Tibial nerve (tissue), 4 donors: Measurements from ENCODE around the gene GHRH. TPM values are rescaled to one million over a fixed set of nuclear protein-coding genes. Genes with fewer than 3 reads are reported as not detected.

Experiments used
- DNase-seq, 2 donors: peaks; one replicate each; pipeline ENCODE4 v3.0.0-alpha.2; 2019; ENCODE audit warnings: low spot score in 2 of 2
- H3K27ac ChIP-seq, 4 donors: fragments of 200-600 bp; sonication (generic) in 3 of 4; one replicate each; pipeline ENCODE4 v1.5.1; 2017 to 2019; ENCODE audit warnings: mild to moderate bottlenecking in 1 of 4
- H3K27me3 ChIP-seq, 2 donors: fragments of 200-600 bp; sonication (generic) in 1 of 2; one replicate each; pipeline versions ENCODE4 v1.5.1 to v1.6.0; 2017 to 2019
- H3K36me3 ChIP-seq, 3 donors: fragments of 200-600 bp; sonication (generic); one replicate each; pipeline ENCODE4 v1.5.1; 2018 to 2019
- H3K4me1 ChIP-seq, 4 donors: fragments of 200-600 bp; sonication (generic) in 3 of 4; one replicate each; pipeline ENCODE4 v1.5.1; 2017 to 2019
- H3K4me3 ChIP-seq, 4 donors: fragments of 200-600 bp; sonication (generic) in 3 of 4; one replicate each; pipeline ENCODE4 v1.5.1; 2017 to 2019; ENCODE audit warnings: mild to moderate bottlenecking in 1 of 4, moderate library complexity in 1 of 4
- H3K9me3 ChIP-seq, 4 donors: fragments of 200-600 bp; sonication (generic) in 3 of 4; one replicate each; pipeline ENCODE4 v1.5.1; 2017 to 2019
- CTCF ChIP-seq, 5 experiments: fragments of 200-600 bp in 3 of 5; fragments of 450-650 bp in 2 of 5; sonication (generic) in 3 of 5; IDR thresholded peaks; one replicate each; pipeline ENCODE4 v1.5.1; 2016 to 2019; ENCODE audit warnings: antibody characterized with exemption in 5 of 5, mild to moderate bottlenecking in 3 of 5, moderate library complexity in 2 of 5
- EP300 ChIP-seq, 2 donors: sonication (generic); formaldehyde crosslinking; IDR thresholded peaks; one replicate each; pipeline ENCODE4 v1.6.1; 2017; ENCODE audit warnings: antibody characterized with exemption in 2 of 2, mild to moderate bottlenecking in 1 of 2
- POLR2A ChIP-seq, 2 donors: fragments of 450-650 bp; IDR thresholded peaks; one replicate each; pipeline ENCODE4 v1.6.1; 2017; ENCODE audit warnings: antibody characterized with exemption in 2 of 2, mild to moderate bottlenecking in 2 of 2, moderate library complexity in 2 of 2
- WGBS, 2 donors: methylation state at CpG; one replicate each; pipeline ENCODE4 v1.1.5; 2018; 5-methylcytosine and 5-hydroxymethylcytosine counted together
- total RNA-seq, 4 donors: library from RNA; depleted of rRNA; stranded (reverse); fragments of >200 nt; gene quantifications; one replicate each; pipeline ENCODE4 v1.1.0, GENCODE V29; 2016

GHRH gene
- total RNA-seq, 4 donors from 2014 or later: not detected

GRCh38 chr20:37218441-37218840 is 43.2 kb downstream of the GHRH start:
- H3K4me3 ChIP-seq: no peak overlapping the region
- H3K36me3 ChIP-seq: peaks cover 0 to 64% (median 0%) of the 10 kb centered on the region in 3 donors
- DNase-seq: no peak
- no peak overlapping the region for H3K27ac ChIP-seq
- no peaks in the 10 kb centered on the region for H3K9me3 ChIP-seq
- no peaks in the 10 kb centered on the region for H3K27me3 ChIP-seq
- 94 to 99% methylated on average over 4 of the region's 4 CpGs for WGBS, 2 donors
- TF ChIP-seq EP300 (IDR thresholded peaks at IDR 0.05) (no peak), CTCF (IDR thresholded peaks at IDR 0.05) (no peak), POLR2A (IDR thresholded peaks at IDR 0.05) (no peak)
- peaks cover 0 to 28% (median 5%) of the 10 kb centered on the region in 4 donors for H3K4me1 ChIP-seq

GRCh38 chr20:37209661-37210314 is 51.8 kb downstream of the GHRH start:
- Histone ChIP-seq H3K27ac (no peak overlapping the region), H3K36me3 (peaks cover 5 to 99% (median 26%) of the 10 kb centered on the region in 3 donors), H3K4me1 (peaks cover 0 to 13% (median 2%) of the 10 kb centered on the region in 4 donors), H3K9me3 (no peaks in the 10 kb centered on the region), H3K27me3 (no peaks in the 10 kb centered on the region), H3K4me3 (no peak overlapping the region)
- DNase-seq: no peak
- no peak for TF ChIP-seq EP300 (IDR thresholded peaks at IDR 0.05)
- TF ChIP-seq CTCF (IDR thresholded peaks at IDR 0.05): no peak
- no peak for TF ChIP-seq POLR2A (IDR thresholded peaks at IDR 0.05)
- 87 to 89% methylated on average over 6 of the region's 6 CpGs for WGBS, 2 donors

- Histone ChIP-seq H3K27ac (no peak overlapping the region), H3K9me3 (no peaks in the 10 kb centered on the region), H3K27me3 (no peaks in the 10 kb centered on the region), H3K36me3 (peaks cover 5 to 99% (median 26%) of the 10 kb centered on the region in 3 donors), H3K4me1 (peaks cover 0 to 13% (median 2%) of the 10 kb centered on the region in 4 donors), H3K4me3 (no peak overlapping the region)
- no peak for DNase-seq
- TF ChIP-seq POLR2A (IDR thresholded peaks at IDR 0.05) (no peak), EP300 (IDR thresholded peaks at IDR 0.05) (no peak), CTCF (IDR thresholded peaks at IDR 0.05) (no peak)
- 95 to 97% methylated on average over 3 of the region's 3 CpGs for WGBS, 2 donors
Measured at GRCh38 chr20:37209193-37209592, 52.4 kb downstream of the GHRH start.

- DNase-seq: no peak
- WGBS, 2 donors: 94 to 96% methylated on average over 11 of the region's 11 CpGs
- peaks cover 6 to 93% (median 26%) of the 10 kb centered on the region in 3 donors for H3K36me3 ChIP-seq
Measured at GRCh38 chr20:37207171-37207570, 54.4 kb downstream of the GHRH start.

More at GRCh38 chr20:37207171-37207570, 54.4 kb downstream of the GHRH start:
- H3K4me1 ChIP-seq: peaks cover 0 to 18% (median 2%) of the 10 kb centered on the region in 4 donors
- H3K4me3 ChIP-seq: no peak overlapping the region
- no peaks in the 10 kb centered on the region for H3K9me3 ChIP-seq
- H3K27ac ChIP-seq: no peak overlapping the region
- no peak for TF ChIP-seq EP300 (IDR thresholded peaks at IDR 0.05)
- no peak for TF ChIP-seq POLR2A (IDR thresholded peaks at IDR 0.05)
- TF ChIP-seq CTCF (IDR thresholded peaks at IDR 0.05): no peak
- no peaks in the 10 kb centered on the region for H3K27me3 ChIP-seq
